HCT116 (cell line): ENCODE measurements around the gene HAO1.

ENCODE experiments used
- CEBPB ChIP-seq: IDR thresholded peaks from 2 replicates; pipeline ENCODE4 v1.6.1; 2012; ENCODE audit warnings: low read depth
- CTCF ChIP-seq, 3 experiments: fragments of 200-600 bp in 1 of 3; sonication (generic) in 1 of 3; IDR thresholded peaks in 2 of 3; conservative IDR thresholded peaks in 1 of 3; 2 replicates each; pipeline ENCODE4 v1.5.1; 2012 to 2017; ENCODE audit warnings: low read depth in 2 of 3, low read length in 2 of 3, antibody characterized with exemption in 1 of 3, borderline replicate concordance in 1 of 3, control low read depth in 1 of 3, mild to moderate bottlenecking in 1 of 3, mixed read lengths in 1 of 3, mixed run types in 1 of 3, moderate library complexity in 1 of 3; ENCODE audit not compliant: insufficient read depth in 1 of 3
- POLR2A ChIP-seq: IDR thresholded peaks from 2 replicates; pipeline ENCODE4 v1.7.0; 2011; ENCODE audit warnings: borderline replicate concordance; ENCODE audit not compliant: insufficient read depth, insufficient read length; ENCODE audit errors: extremely low read depth
- SP1 ChIP-seq: IDR thresholded peaks from 2 replicates; pipeline ENCODE4 v1.6.1; 2012; ENCODE audit warnings: low read depth
- TCF7L2 ChIP-seq: IDR thresholded peaks from 2 replicates; pipeline ENCODE4 v1.7.0; 2011; ENCODE audit warnings: borderline replicate concordance, inconsistent platforms; ENCODE audit not compliant: insufficient read depth, insufficient read length; ENCODE audit errors: extremely low read depth
- ZBTB33 ChIP-seq: IDR thresholded peaks from 2 replicates; pipeline ENCODE4 v1.6.1; 2011; ENCODE audit warnings: mild to moderate bottlenecking, low read length, moderate library complexity; ENCODE audit not compliant: insufficient replicate concordance; ENCODE audit errors: extremely low read depth

GRCh38 chr20:7984192-7984591 lies 43.9 kb upstream of the HAO1 start:
- TF ChIP-seq CTCF (IDR thresholded peaks at IDR 0.05 in 2 of 3, conservative IDR thresholded peaks at IDR 0.05 in 1 of 3; ENCODE audit: borderline replicate concordance in 1 of 3, insufficient read depth in 1 of 3, low read depth in 2 of 3, low read length in 2 of 3) (no peak), TCF7L2 (no peak), SP1 (no peak), ZBTB33 (no peak), POLR2A (no peak), CEBPB (no peak)
